Medulla oblongata (tissue), 1 donor: ENCODE data around the gene CRAMP1.

Experiments used
- DNase-seq: peaks from one replicate; pipeline ENCODE4 v3.0.0-alpha.2; 2015; ENCODE audit errors: extremely low spot score

Gene CRAMP1

DNA sequence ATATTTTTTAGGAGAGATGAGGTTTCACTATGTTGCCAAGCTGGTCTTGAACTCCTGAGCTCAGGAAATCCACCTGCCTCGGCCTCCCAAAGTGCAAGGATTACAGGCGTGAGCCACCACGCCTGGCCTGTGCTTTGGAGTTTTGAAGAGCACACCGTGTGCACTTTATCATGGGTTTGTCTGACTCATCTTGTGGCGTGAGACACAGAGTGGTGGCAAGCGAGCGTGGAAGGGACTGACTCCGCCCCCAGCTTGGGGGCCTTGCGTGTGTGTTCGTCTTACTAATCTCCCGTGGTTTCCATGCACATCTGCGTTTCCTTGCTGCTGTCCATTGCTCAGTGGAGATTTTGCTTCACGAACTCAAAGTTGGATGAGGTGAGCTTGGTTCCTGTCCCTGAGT, 22.9 kb downstream of the CRAMP1 start:
- no peak for DNase-seq

DNA sequence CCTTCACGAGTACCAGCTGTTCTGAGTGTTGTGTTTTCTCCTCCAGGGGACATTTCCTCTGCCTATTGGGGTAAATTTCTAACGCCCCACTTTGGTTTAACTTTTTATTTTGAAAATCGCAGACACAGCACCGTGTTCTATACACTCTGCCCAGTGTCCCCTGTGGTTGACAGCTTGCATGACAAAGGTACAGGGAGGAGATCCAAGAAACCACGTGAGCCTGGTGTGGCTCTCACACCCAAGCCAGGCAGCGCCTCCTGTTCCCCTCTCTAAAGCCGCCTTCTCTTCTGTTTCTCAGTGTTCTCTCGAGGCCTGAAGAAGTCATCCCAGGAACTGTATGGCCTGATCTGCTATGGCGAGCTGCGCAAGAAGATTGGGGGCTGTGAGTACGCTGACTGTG, 25.4 kb downstream of the CRAMP1 start:
- no peak for DNase-seq

DNA sequence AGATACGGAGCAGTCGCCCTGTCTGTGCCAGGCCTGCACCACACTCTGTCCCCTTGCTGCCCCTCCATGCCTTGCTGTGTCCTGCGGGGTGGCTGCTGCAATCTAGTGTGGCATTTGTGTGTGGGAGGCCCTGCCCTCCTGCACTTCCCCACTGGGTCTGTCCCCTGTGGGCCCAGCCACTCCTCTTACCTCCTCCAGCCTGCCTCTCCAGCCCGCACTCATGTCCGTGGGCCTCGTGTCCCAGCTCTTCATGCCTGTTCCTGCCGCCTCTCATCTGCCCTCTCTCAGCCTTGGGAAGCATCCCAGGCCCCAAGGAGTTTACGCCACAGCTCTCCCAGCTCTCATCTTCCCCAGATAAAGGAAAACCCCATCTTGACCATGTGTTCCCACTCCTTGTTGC, 26.6 kb downstream of the CRAMP1 start:
- DNase-seq, result no peak

DNA sequence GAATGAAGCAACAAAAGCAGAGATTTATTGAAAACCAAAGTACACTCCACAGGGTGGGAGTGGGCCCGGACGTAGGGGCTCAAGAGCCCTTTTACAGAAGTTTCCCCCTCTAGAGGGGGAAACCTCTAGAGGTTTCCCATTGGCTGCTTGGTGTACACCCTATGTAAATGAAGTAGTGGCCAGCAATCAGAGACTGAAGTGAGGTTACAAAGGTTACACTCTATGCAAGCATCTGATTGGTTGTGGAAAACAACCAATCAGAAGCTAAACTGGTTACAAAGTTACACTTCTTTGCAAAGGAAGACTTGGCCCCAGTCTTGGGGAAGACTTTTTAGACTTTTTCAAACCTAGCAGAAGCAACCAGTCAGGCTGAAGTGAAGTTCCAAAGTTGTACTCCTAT, 27.1 kb downstream of the CRAMP1 start:
- no peak for DNase-seq

DNA sequence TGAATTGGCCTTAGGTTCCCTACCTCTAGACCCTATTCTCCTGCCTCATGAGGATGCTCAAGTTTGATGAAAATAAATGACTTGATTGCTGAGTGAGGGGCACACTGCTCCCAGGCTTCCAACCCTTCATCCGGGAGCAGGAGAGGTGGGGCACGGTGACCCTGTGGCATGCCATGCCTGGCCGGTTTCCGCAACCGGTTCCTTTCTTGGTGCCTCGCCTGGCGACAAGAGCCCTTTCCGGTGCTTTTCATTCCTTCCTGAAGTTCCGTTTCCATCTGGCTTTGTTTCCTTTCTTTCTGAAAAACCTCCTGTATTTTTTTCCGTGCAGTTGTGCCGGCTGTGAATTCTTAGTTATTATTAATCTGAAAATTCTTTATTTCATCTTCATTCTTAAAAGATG, 27.7 kb downstream of the CRAMP1 start:
- no peak for DNase-seq

DNA sequence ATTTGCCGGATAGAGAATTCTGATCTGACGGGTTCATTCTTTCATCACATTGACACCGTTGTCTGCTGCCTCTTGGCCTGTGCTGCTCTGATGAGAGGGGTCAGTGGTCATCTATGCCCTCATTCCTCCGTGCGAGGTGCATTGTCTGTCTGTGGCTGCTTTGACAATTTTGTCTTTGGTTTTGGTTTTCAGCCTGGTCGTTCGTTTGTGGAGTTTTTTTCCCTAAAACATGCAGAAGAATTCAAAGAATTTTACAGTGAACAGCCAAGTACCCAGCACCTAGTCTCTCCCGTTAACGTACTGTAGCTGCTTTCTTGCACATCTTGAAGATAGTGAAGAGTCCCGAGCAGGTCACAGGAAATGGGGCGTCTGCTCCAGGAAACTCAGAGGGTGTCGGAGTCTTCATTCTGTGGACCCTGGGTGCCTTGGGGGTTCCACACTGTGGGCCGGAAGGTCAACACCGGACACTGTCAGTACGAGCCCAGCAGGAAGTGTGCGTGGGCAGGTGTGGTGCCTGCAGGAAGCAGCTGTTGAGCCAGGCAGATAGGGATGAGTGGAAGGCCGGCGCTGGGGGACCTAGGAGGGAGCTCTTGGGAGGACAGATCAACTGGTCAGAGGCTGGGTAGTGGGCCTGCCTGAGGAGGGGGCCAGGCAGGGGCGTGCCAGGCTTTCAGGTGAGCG, 28.2 kb downstream of the CRAMP1 start:
- DNase-seq, result no peak

DNA sequence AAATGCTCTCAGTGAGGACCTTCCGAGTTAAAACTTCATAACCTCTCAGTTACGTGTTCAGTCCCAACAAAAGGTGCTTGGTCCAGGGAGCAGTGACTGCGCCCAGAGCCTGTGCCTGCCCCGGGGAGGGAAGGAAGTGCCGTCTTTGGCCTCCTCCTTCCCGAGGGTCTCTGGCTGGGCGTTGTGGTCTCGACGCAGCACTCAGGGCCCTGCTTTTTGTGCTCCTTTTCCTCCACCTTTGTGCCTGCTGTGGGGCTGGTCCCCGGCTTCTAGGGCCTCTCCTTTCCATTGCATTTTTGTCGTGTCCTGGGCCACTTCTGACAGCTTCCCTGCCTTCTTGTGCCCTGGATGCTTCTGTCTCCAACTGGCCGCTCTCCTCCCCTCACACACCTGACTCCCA, 29.1 kb downstream of the CRAMP1 start:
- no peak for DNase-seq

DNA sequence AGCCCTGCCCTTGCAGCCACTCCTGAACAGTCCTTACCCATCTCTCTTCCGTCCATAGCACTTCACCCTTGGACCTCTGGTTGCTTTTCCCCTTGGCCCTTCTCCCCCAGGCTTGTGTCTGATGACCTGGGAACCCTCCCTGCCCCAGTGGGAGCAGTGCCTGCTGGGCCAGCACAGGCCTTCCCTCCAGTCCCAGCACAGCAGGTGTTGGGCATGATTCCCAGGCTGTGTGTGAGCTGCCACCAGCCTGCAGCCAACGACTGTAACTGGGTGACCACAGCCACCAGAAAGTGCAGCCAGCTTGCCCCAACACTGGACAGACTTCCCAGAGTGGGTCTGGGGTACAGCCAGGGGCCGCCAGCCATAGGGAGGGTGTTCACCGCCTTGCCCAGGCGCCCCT, 30.0 kb downstream of the CRAMP1 start:
- peak; percentile 81 for DNase-seq

DNA sequence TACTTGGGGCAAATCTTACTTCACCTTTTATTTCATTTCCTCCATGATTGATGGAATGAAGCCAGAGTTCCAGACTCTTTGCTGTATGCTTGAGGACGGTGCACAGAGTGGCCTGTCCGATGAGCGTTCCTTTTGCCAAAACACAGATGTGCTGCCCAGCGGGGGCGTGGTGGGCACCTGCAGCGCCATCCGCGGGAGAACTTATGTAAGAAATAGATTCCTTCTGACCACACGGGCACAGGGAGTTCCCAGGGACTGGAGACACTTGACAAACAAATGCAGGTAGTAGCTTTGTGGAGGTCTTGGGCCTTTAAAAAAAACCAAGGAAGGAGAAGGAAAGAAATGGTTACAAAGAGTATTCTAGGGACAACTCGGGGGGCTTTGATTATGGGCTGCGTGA, 30.6 kb downstream of the CRAMP1 start:
- DNase-seq, result no peak

DNA sequence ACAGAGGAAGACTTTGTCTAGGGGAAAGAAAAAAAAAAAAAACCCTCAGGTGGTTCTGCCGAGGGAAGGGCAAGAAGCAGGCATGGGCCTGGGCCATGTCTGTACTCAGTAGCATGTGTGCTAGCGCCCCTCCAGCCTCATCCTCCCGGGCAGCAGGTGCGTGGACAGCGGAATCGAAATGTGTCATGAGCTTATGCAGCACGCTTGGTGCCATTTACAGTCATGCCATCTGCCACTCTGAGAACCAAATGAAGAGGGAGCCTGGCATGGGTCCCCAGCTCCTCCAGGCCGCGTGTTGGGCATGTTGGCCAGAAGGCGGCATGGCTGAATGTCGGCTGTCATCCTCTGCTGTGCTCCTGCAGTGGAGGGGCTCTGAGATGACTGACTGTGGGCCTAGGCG, 31.4 kb downstream of the CRAMP1 start:
- no peak for DNase-seq

DNA sequence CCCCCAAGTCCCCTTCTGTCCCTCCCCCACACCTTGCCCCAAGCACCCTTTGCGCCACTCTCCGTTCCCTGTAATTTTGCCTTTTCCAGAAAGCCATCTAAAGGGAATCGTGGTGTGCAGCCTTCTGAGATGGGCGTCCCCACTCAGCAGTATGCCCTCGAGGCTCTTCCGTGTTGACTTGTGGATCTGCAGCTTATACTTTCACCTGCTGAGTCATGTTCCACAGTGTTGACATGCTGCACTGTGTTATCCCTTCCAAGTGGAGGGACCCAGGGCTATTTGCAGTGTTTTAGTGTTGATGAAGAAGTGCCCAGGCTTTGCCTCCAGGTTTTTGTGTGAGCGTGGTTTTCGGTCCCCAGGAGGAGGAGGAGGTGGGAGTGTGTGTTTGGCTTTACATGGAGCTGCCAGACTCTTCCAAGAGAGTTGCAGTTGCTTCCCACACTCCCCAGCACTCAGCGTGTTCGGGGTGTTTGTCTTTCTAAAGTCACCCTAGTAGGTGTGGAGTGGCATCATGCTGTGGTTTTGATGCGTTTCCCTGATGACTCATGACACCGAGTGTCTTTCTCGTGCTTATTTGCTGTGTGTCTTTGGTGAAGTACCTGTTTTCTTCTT, 33.9 kb downstream of the CRAMP1 start:
- no peak for DNase-seq

DNA sequence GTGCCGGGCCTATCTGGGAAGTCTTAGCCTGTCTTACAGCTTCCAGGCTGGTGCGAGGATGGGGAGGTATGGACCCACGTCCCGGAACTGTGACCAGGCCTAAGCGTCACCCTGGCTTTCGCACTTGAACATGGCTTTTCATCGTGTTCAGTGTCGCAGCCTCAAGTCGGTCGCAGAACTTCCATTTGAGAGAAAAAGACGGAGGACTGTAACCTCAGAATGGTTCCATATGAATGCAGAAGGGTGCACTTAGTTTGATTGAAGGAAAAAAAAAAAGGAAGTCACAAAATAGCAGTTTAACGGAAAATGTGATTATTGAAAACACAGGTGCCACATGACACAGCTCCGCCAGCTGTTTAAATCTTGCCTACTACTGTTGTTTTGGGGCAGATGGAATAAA, 35.7 kb downstream of the CRAMP1 start:
- no peak for DNase-seq

DNA sequence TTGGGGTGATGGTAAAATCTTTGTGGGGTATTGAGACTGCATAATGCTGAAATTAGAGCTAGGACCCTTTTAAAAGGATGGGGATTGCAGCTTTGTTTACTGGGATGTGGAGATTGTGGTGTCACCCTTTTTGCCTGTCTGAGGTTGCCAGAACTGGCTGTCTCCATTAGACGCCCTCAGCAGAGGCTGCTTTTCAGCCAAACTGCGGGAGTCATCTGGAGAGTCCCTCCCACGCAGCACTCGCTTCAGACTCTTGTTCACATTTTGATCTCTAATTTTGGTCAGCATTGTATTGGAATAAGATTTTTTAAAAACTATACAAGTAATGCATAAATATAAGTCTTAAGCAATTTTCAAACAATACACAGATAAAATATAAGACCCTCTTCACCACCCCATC, 38.0 kb downstream of the CRAMP1 start:
- no peak for DNase-seq

DNA sequence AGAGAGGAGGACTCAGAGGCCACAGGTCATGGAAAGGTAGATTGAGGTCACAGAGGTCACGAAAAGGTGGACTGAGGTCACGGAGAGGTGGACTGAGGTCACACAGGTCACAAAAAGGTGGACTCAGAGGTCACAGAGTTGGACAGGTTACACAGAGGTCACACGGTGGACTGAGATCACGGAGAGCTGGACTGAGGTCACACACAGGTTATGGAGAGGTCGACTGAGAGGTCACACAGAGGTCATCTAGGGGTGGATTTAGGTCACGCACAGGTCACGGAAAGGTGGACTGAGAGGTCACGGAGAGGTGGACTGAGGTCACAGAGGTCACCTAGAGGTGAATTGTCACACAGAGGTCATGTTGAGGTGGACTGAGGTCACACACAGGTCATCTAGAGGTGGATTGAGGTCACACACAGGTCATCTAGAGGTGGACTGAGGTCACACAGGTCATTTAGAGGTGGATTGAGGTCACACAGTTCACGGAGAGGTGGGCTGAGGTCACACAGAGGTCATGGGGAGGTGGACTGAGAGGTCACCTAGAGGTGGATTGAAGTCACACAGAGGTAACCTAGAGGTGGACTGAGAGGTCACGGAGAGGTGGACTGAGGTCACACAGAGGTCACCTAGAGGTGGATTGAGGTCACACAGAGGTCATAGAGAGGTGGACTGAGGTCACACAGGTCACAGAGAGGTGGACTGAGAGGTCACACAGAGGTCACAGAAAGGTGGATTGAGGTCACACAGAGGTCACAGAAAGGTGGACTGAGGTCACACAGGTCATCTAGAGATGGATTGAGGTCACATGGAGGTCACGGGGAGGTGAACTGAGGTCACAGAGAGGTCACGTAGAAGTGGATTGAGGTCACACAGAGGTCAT, 39.2 kb downstream of the CRAMP1 start:
- DNase-seq, result no peak

DNA sequence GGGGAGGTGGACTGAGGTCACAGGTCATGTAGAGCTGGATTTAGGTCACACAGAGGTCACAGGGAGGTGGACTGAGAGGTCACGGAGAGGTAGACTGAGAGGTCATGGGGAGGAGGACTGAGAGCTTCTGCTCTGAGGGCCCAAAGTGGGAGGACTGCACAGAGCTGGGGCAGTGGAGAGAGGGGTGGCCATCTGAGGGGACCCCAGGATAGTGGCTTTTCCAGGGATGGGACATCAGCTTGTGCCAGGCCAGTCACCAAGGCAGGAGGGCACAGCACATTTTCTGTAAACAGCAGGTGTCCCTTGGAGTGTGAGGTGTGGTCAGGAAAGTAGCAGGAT, 39.8 kb downstream of the CRAMP1 start:
- DNase-seq, result no peak

DNA sequence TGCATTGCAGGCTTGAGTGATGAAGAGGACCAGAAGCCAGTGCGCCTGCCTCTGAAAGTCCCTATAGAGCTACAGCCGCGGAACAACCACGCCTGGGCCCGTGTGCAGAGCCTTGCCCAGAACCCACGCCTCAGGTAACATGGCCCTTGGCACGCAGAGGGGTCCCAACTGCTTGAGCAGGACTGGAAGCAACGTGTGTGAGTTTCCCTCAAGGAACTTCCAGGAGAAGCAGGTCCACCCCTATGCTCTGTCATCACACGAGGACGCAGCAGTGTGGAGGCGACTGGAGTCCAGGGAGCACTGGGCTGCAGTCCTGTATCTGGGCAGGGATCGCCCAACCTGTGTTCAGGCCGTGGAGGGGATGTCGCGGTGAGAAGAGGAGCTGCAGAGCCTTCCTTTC, 40.9 kb downstream of the CRAMP1 start:
- DNase-seq, result no peak

DNA sequence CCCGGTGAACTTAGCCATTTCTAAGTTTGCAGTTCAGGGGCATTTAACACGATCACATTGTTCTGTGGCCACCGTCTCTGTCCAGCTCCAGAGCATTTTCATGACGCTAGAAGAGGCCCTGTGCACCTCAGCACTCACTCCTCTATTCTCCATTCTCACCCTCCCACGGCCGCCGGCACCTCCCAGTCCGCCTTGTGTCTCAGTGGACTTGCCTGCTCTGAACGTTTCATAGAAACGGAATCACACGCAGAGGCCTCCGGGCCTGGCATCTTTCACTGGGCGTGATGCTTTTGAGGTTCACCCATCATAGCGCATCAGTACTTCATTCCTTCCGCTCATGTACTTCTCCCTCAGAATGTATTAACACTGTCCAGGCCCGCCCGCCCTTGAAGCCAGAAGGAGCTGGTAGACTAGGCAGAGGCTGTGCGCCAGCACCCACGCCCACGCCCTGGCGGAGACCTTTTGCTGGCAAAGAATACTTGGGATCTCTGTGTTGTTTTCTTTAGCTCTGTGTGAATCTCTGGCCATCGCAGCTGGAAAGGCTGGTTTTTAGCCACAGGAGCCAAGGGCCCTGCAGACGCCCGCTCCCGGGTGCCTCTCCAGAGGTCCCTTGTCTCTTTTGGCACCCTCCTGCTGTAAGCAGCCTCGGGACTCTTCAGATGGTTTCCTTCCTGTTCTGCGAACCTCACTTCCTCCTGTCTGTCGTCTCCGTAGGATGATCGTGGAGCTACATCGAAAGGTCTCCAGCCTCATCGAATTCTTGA, 42.5 kb downstream of the CRAMP1 start:
- no peak for DNase-seq

DNA sequence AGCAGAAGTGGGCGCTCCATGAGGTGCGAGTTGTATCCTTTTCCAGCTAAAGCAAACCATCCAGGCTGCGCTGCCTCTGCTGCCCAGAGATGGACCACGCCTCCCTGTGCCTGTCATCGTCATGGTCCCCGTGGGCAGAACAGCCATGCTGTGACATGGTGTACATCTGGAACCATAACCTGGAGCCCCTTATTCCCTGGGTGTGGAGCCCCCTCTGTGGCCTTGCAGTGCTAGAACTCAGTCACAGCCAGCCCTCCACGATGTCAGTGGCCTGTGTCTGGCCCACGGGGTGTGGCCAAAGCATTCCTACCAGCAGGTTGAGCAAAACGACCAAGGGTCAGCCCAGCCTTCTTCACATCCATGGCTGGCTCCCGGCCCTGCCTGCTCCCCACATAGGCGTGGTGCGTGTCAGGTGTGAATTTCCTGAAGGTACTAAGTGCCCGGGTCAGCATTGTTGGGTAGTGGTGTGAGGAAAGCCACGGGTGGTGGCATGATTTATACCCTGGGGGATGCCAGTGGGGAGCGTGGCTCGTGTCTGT, 43.2 kb downstream of the CRAMP1 start:
- DNase-seq, result no peak

DNA sequence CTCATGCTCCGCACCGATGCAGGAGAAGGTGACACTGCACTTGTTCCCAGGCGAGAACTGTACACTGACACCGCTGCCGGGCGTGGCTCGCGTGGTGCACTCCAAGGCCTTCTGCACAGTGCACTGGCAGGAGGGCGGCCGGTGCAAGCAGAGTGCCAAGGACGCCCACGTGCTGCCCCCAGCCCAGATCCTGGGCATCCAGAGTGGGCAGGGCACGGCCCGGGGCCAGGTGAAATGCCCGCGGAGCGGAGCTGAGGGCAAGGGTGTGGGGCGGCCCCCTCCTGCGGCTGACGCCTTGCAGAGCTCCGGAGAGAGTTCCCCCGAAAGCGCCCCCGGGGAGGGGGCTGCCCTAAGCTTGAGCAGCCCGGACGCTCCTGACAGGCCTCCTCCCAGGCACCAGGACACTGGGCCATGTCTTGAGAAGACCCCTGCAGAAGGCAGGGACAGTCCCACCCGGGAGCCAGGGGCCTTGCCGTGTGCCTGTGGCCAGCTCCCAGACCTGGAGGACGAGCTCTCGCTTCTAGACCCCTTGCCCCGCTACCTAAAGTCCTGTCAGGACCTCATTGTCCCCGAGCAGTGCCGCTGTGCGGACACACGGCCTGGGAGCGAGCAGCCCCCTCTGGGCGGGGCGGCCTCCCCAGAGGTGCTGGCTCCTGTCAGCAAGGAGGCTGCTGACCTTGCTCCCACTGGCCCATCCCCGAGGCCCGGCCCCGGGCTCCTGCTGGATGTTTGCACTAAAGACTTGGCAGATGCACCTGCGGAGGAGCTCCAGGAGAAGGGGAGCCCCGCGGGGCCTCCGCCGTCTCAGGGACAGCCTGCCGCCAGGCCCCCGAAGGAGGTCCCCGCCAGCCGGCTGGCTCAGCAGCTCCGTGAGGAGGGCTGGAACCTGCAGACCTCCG, 44.0 kb downstream of the CRAMP1 start:
- DNase-seq, result no peak

DNA sequence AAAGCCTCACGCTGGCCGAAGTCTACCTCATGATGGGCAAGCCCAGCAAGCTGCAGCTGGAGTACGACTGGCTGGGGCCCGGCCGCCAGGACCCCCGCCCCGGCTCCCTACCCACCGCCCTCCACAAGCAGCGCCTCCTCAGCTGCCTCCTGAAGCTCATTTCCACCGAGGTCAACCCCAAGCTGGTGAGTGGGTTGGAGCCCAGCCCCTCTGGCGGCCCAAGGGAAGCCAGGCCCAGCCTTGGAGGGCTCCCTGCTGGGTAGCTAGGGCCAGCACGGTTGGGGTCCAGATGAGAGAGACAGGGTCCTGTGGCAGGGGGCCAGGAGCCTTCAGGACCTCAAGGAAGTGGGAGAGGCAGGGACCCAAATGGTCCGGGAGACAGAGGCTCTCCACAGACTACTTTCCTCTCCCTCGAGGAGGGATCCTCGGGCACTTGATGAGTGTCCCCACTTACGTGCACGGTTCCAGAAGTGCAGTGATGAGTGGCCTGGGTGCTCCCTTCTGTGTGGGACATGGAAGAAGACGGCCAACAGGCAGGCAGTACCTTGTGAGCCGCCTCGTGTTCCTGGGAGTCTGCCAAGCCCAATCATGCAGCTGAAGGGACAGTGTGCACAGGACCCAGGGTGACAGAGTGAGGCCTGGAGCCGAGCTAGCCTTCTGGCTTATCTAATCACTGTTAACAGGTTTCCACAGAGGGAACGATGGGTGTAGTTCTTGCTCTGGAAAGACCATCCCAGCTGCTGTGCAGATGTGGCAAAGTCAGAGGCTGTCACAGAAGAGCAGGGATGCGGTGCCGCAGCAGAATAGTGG, 44.9 kb downstream of the CRAMP1 start:
- DNase-seq, result no peak
